Astrocyte (in vitro differentiated cells and primary cell): ENCODE results near the gene NAA16. TPM values are rescaled to one million over a fixed set of nuclear protein-coding genes. Genes with fewer than 3 reads are reported as not detected.

Experiments used
- DNase-seq: peaks from one replicate; pipeline ENCODE4 v3.0.0-alpha.2; 2010; ENCODE audit warnings: low read depth
- FAIRE-seq: peaks from 2 replicates; lab custom pipeline; 2011; peaks lifted over from hg19 to GRCh38; lab: Jason Lieb, UNC
- H2AFZ ChIP-seq: 2 replicates; pipeline ENCODE4 v1.6.0; 2012; ENCODE audit warnings: low read depth, low read length, inconsistent platforms
- H3K27ac ChIP-seq: 2 replicates; pipeline ENCODE4 v1.5.1; 2011; ENCODE audit warnings: low read depth, low read length, inconsistent platforms
- H3K27me3 ChIP-seq: 2 replicates; pipeline ENCODE4 v1.6.0; 2011; ENCODE audit warnings: low read length, inconsistent platforms; ENCODE audit not compliant: insufficient read depth
- H3K36me3 ChIP-seq: 2 replicates; pipeline ENCODE4 v1.5.1; 2011; ENCODE audit warnings: low read length, inconsistent platforms; ENCODE audit not compliant: insufficient read depth
- H3K4me1 ChIP-seq: 2 replicates; pipeline ENCODE4 v1.5.1; 2011; ENCODE audit warnings: low read length, inconsistent platforms; ENCODE audit not compliant: insufficient read depth
- H3K4me2 ChIP-seq: 2 replicates; pipeline ENCODE4 v1.6.0; 2012; ENCODE audit warnings: low read length, inconsistent platforms
- H3K4me3 ChIP-seq: 2 replicates; pipeline ENCODE4 v1.5.1; 2011; ENCODE audit warnings: low read depth, mild to moderate bottlenecking, low read length, inconsistent platforms; ENCODE audit not compliant: insufficient read depth
- H3K79me2 ChIP-seq: 2 replicates; pipeline ENCODE4 v1.6.0; 2012; ENCODE audit warnings: mild to moderate bottlenecking, low read length, inconsistent platforms; ENCODE audit not compliant: insufficient read depth
- H3K9ac ChIP-seq: 2 replicates; pipeline ENCODE4 v1.6.0; 2012; ENCODE audit warnings: mild to moderate bottlenecking, low read length, inconsistent platforms
- H3K9me3 ChIP-seq: 2 replicates; pipeline ENCODE4 v1.5.1; 2012; ENCODE audit warnings: low read depth, mild to moderate bottlenecking, low read length, inconsistent platforms; ENCODE audit not compliant: insufficient read depth
- H4K20me1 ChIP-seq: 2 replicates; pipeline ENCODE4 v1.6.0; 2012; ENCODE audit warnings: low read length, inconsistent platforms; ENCODE audit not compliant: insufficient read depth
- H3K27ac Mint-ChIP-seq: one replicate; pipeline ENCODE4 v1.8.0; 2021; ENCODE audit warnings: mild to moderate bottlenecking, mixed read lengths; ENCODE audit not compliant: unreplicated experiment
- H3K27me3 Mint-ChIP-seq: one replicate; pipeline ENCODE4 v1.8.0; 2021; ENCODE audit warnings: low read depth, mixed read lengths; ENCODE audit not compliant: unreplicated experiment
- H3K36me3 Mint-ChIP-seq: one replicate; pipeline ENCODE4 v1.8.0; 2021; ENCODE audit warnings: low read depth, mixed read lengths; ENCODE audit not compliant: unreplicated experiment
- H3K4me1 Mint-ChIP-seq: one replicate; pipeline ENCODE4 v1.8.0; 2021; ENCODE audit warnings: low read depth, mixed read lengths; ENCODE audit not compliant: unreplicated experiment
- H3K4me3 Mint-ChIP-seq: one replicate; pipeline ENCODE4 v1.8.0; 2021; ENCODE audit warnings: mild to moderate bottlenecking, moderate library complexity, mixed read lengths; ENCODE audit not compliant: unreplicated experiment
- H3K9me3 Mint-ChIP-seq: one replicate; pipeline ENCODE4 v1.8.0; 2021; ENCODE audit warnings: mild to moderate bottlenecking, mixed read lengths; ENCODE audit not compliant: unreplicated experiment
- CTCF ChIP-seq: IDR thresholded peaks from 2 replicates; pipeline ENCODE4 v1.5.1; 2011; ENCODE audit warnings: low read depth, mild to moderate bottlenecking, inconsistent platforms, low read length, moderate library complexity; ENCODE audit not compliant: insufficient read depth
- EZH2 ChIP-seq: IDR thresholded peaks from 2 replicates; pipeline ENCODE4 v1.6.1; 2012; ENCODE audit warnings: mild to moderate bottlenecking, low read length, inconsistent platforms; ENCODE audit not compliant: insufficient read depth
- total RNA-seq: library from RNA; stranded (reverse); gene quantifications from 2 replicates; pipeline ENCODE4 v1.2.1, GENCODE V29; 2021

Gene NAA16
- total RNA-seq, 1 donor from 2014 or later: 11.5 TPM

- Histone ChIP-seq H3K4me1 (no peaks in the 10 kb centered on the region), H3K36me3 (no peaks in the 10 kb centered on the region), H4K20me1 (no peaks in the 10 kb centered on the region), H3K9ac (no peak overlapping the region), H3K27me3 (no peaks in the 10 kb centered on the region), H2AFZ (no peak overlapping the region), H3K4me3 (no peak overlapping the region), H3K27ac (no peak overlapping the region), H3K9me3 (no peaks in the 10 kb centered on the region), H3K4me2 (no peak overlapping the region), H3K79me2 (no peaks in the 10 kb centered on the region)
- H3K4me3 Mint-ChIP-seq: no peak overlapping the region
- FAIRE-seq (no peak), DNase-seq (no peak)
- no peaks in the 10 kb centered on the region for H3K36me3 Mint-ChIP-seq
- no peaks in the 10 kb centered on the region for H3K4me1 Mint-ChIP-seq
- TF ChIP-seq CTCF (no peak), EZH2 (no peak)
- H3K27me3 Mint-ChIP-seq: peaks cover 6% of the 10 kb centered on the region
- peaks cover 3% of the 10 kb centered on the region for H3K9me3 Mint-ChIP-seq
- no peak overlapping the region for H3K27ac Mint-ChIP-seq
Observed at GRCh38 chr13:41408121-41408520, 97.1 kb downstream of the NAA16 start.

DNA sequence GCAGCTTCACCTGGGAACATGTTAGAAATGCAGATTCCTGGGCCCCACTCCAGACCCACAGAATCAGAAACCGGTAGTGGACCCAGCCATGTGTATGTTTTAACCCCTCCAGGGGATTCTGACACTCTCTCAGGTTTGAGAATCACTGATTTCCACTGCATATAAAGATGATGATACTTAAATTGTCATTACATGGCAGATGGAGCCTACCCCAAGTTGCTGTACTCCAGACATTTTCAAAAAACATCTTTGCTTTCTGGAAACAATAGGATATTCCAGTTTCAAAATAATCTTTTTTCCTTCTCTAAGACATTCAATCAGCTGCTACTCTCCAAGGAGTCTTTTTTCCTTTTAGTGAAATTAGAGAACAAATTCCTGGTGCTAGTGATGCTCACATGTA is 97.7 kb downstream of the NAA16 start:
- no peak overlapping the region for H3K4me2 ChIP-seq
- no peaks in the 10 kb centered on the region for H3K9me3 ChIP-seq
- H3K4me1 ChIP-seq: no peaks in the 10 kb centered on the region
- no peaks in the 10 kb centered on the region for H3K4me1 Mint-ChIP-seq
- H4K20me1 ChIP-seq: no peaks in the 10 kb centered on the region
- H3K27ac Mint-ChIP-seq: no peak overlapping the region
- no peak overlapping the region for H3K27ac ChIP-seq
- peaks cover 6% of the 10 kb centered on the region for H3K27me3 Mint-ChIP-seq
- no peak overlapping the region for H3K4me3 Mint-ChIP-seq
- H3K27me3 ChIP-seq: no peaks in the 10 kb centered on the region
- FAIRE-seq (no peak), DNase-seq (no peak)
- H3K9me3 Mint-ChIP-seq: peaks cover 3% of the 10 kb centered on the region
- H2AFZ ChIP-seq: no peak overlapping the region
- no peaks in the 10 kb centered on the region for H3K79me2 ChIP-seq
- no peaks in the 10 kb centered on the region for H3K36me3 ChIP-seq
- TF ChIP-seq EZH2 (no peak), CTCF (no peak)
- no peak overlapping the region for H3K4me3 ChIP-seq
- H3K36me3 Mint-ChIP-seq: no peaks in the 10 kb centered on the region
- no peak overlapping the region for H3K9ac ChIP-seq

DNA sequence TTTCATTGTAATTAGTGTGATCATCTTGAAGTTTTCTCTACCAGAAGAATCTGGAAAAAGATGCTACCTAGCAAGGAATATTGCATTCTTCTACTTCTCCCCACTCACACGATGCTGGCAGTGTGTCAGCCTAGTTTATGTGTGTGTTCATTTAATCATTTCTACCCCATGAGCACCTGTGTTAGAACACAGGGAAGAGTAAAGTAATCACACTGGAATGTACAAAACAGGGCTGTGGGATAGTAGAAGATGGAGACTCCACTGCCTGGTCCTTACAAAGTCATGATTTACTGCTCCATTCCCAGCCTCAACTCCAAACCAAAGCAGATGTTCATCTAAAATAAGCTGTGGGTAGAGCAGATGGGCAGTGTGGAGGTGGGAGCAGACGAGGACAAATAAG is 98.5 kb downstream of the NAA16 start:
- FAIRE-seq (no peak), DNase-seq (no peak)
- H3K27ac Mint-ChIP-seq: no peak overlapping the region
- H3K9ac ChIP-seq: no peak overlapping the region
- peaks cover 1% of the 10 kb centered on the region for H3K9me3 Mint-ChIP-seq
- H3K4me1 ChIP-seq: no peaks in the 10 kb centered on the region
- no peaks in the 10 kb centered on the region for H3K4me1 Mint-ChIP-seq
- no peak overlapping the region for H3K4me3 Mint-ChIP-seq
- peaks cover 6% of the 10 kb centered on the region for H3K27me3 Mint-ChIP-seq
- no peaks in the 10 kb centered on the region for H3K9me3 ChIP-seq
- no peak overlapping the region for H3K4me3 ChIP-seq
- no peaks in the 10 kb centered on the region for H3K27me3 ChIP-seq
- H3K79me2 ChIP-seq: no peaks in the 10 kb centered on the region
- H4K20me1 ChIP-seq: no peaks in the 10 kb centered on the region
- no peaks in the 10 kb centered on the region for H3K36me3 Mint-ChIP-seq
- H3K27ac ChIP-seq: no peak overlapping the region
- H2AFZ ChIP-seq: no peak overlapping the region
- H3K4me2 ChIP-seq: no peak overlapping the region
- TF ChIP-seq EZH2 (no peak), CTCF (no peak)
- H3K36me3 ChIP-seq: no peaks in the 10 kb centered on the region
